ENCODE measurements around the gene PYGM. TPM values are rescaled to one million over a fixed set of nuclear protein-coding genes. Genes with fewer than 3 reads are reported as not detected.

PYGM gene
- total and polyA plus RNA-seq, 2 of the 8 experiments (the other 6 are each of a cell fraction or from before 2014, with no cell fraction given) = 9.6 to 10.0 TPM

DNA sequence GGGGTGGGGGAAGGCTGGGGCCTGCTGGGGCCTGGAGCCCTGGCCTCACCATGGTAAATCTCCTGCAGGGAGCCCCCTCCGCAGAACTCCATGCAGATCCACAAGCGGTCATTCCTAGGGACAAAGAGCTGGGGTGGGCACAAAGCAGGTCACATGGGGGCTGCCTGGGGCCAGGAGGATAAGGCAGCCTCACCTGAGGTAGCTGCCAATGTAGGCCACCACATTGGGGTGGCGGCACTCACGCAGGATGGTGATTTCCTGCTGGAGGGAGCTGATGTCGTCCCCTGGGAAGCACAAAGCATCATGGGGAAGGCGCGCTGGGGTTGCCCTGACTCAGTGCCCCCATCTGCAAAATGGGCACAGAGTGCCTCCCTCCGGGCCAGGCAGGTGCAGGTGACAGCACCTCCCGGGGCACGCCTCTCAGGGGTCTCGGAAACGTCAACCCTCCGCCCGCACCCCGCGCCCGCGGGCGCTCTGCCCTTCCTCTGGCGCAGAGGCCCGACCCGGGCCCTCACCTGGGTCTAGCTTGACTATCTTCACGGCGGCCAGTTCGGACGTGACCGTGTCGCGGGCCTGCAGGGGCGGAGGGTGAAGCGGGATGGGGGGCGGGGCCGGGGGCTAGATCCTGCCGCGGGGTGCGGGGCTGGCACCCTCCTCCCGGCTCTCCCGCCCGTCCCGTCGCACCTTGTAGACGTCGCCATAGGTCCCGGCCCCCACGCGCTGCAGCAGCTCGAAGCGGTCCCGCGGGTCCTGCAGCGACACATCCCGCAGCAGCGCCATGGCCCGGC is 42.8 kb upstream of the PYGM start:
- CTCF ChIA-PET (ENCODE audit: partially characterized antibody) = interaction anchor here (1.0 to 2.4 kb wide), 4 partner anchors 14 to 46 kb away, joined by 4 to 18 read pairs (median 5); no protein-coding TSS in a partner anchor
- Histone ChIP-seq H2AFZ (ENCODE audit: low read length) (no peak overlapping the region), H2BK20ac (ENCODE audit: low read length) (no peak overlapping the region), H2BK15ac (ENCODE audit: low read length) (no peak overlapping the region), H3K18ac (ENCODE audit: extremely low read depth, low read length) (no peak overlapping the region), H3K4me1 (replicated peaks in 1 of 4; ENCODE audit: control insufficient read depth in 3 of 4, insufficient read depth in 4 of 4, low read length in 3 of 4) (peaks cover 0 to 14% (median 5%) of the 10 kb centered on the region in 4 experiments; a peak in 5 of 7 replicates), H3K56ac (replicated peaks; ENCODE audit: insufficient read length, low read depth, low read length) (no peak overlapping the region), H2BK120ac (replicated peaks; ENCODE audit: low read depth, low read length) (no peak overlapping the region), H2BK5ac (ENCODE audit: low read depth, low read length) (no peak overlapping the region), H4K5ac (ENCODE audit: insufficient read length, low read depth, low read length) (no peak overlapping the region), H4K91ac (replicated peaks; ENCODE audit: insufficient read length, low read length) (no peak overlapping the region), H2AK5ac (ENCODE audit: low read depth, low read length) (no peak overlapping the region), H4K8ac (ENCODE audit: extremely low read depth, insufficient read depth, low read length) (peak overlapping the region; percentile 86; the same call in 1 of the 2 replicates), H2BK12ac (ENCODE audit: low read depth, low read length) (no peak overlapping the region), H3K23me2 (ENCODE audit: low read depth, low read length) (peaks cover 8% of the 10 kb centered on the region; the same call in 1 of the 2 replicates), H3K9me3 (ENCODE audit: insufficient read depth in 2 of 2, low read depth in 1 of 2, low read length in 1 of 2) (no peaks in the 10 kb centered on the region), H3K36me3 (ENCODE audit: control insufficient read depth in 2 of 4, insufficient read depth in 4 of 4, low read length in 3 of 4) (peaks cover 7 to 14% (median 9%) of the 10 kb centered on the region in 4 experiments; a peak in 6 of 8 replicates), H3K79me1 (ENCODE audit: low read depth, low read length) (no peaks in the 10 kb centered on the region; the same call in 1 of the 2 replicates), H3K27me3 (replicated peaks in 1 of 4; ENCODE audit: control insufficient read depth in 3 of 4, extremely low read depth in 1 of 4, insufficient read depth in 3 of 4, low read length in 3 of 4) (no peaks in the 10 kb centered on the region), H3K9ac (replicated peaks in 1 of 4; ENCODE audit: extremely low read depth in 1 of 4, low read depth in 3 of 4, low read length in 3 of 4) (peak overlapping the region in 2 of 4 experiments; percentile 25 to 47; a peak in 2 of 7 replicates), H4K20me1 (replicated peaks in 1 of 2; ENCODE audit: control insufficient read depth in 1 of 2, insufficient read depth in 2 of 2, low read length in 2 of 2) (peaks cover 0 to 6% of the 10 kb centered on the region in 2 experiments), H3K27ac (ENCODE audit: low read depth, low read length) (no peak overlapping the region), H3K4me2 (ENCODE audit: insufficient read depth in 1 of 2, low read depth in 2 of 2, low read length in 2 of 2) (peak overlapping the region; percentile 72 to 90), H3K4ac (replicated peaks; ENCODE audit: insufficient read length, low read depth, low read length) (no peak overlapping the region), H3K23ac (ENCODE audit: insufficient read length) (no peak overlapping the region), H3K79me2 (ENCODE audit: control insufficient read depth in 1 of 2, insufficient read depth in 2 of 2, low read length in 2 of 2) (no peaks in the 10 kb centered on the region), H3K14ac (ENCODE audit: insufficient read length) (no peak overlapping the region), H3K4me3 (ENCODE audit: extremely low read depth in 1 of 4, insufficient read depth in 2 of 4, low read depth in 3 of 4, low read length in 4 of 4) (peak overlapping the region; percentile 38 to 71 (median 46))
- DNase-seq (ENCODE audit: low read depth in 1 of 2, low spot score in 2 of 2) (peak in 1 of 2 experiments; percentile 70), FAIRE-seq (no peak)
- 21% methylated on average over 31 of the region's 54 CpGs; no CpG with 5 or more reads in 1 of the 2 experiments for WGBS, 2 experiments (ENCODE audit: extremely low coverage in 1 of 2, insufficient coverage in 1 of 2, insufficient read length in 1 of 2, insufficient replicate concordance in 2 of 2, low coverage in 1 of 2, low lambda C conversion rate in 2 of 2, missing lambda C conversion rate in 1 of 2)
- POLR2A ChIA-PET (ENCODE audit: partially characterized antibody) = interaction anchor here (0.7 to 1.6 kb wide), 6 partner anchors 9 to 312 kb away, joined by 3 to 5 read pairs (median 3); no protein-coding TSS in a partner anchor
- TF ChIP-seq KDM1A (IDR thresholded peaks at IDR 0.05; ENCODE audit: borderline replicate concordance, low read length) (peak; percentile 93), CREB1 (IDR thresholded peaks at IDR 0.05) (peak; percentile 79), JUN (IDR thresholded peaks at IDR 0.05; ENCODE audit: low read depth, low read length) (no peak), SP1 (IDR thresholded peaks at IDR 0.05; ENCODE audit: low read depth, low read length) (no peak), KDM4A (IDR thresholded peaks at IDR 0.05; ENCODE audit: low read depth, low read length, severe bottlenecking) (peak; percentile 58), RBBP5 (IDR thresholded peaks at IDR 0.05; ENCODE audit: borderline replicate concordance, low read depth, low read length) (0 out of 2 replicates have a peak, but pooled peaks have one; percentile 8), RXRA (IDR thresholded peaks at IDR 0.05; ENCODE audit: insufficient read depth, low read depth, low read length) (no peak), CEBPB (IDR thresholded peaks at IDR 0.05; ENCODE audit: low read depth, low read length) (no peak), HDAC2 (IDR thresholded peaks at IDR 0.05; ENCODE audit: borderline replicate concordance in 1 of 2, low read depth in 2 of 2, low read length in 2 of 2) (peak in 1 of 2 experiments; percentile 74; a peak in 2 of 4 replicates)
- TF ChIP-seq, protein P1, sequence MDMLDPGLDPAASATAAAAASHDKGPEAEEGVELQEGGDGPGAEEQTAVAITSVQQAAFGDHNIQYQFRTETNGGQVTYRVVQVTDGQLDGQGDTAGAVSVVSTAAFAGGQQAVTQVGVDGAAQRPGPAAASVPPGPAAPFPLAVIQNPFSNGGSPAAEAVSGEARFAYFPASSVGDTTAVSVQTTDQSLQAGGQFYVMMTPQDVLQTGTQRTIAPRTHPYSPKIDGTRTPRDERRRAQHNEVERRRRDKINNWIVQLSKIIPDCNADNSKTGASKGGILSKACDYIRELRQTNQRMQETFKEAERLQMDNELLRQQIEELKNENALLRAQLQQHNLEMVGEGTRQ (IDR thresholded peaks at IDR 0.05; ENCODE audit: low read length) = no peak
